Measurements from ENCODE around the gene ZFYVE28. TPM values are rescaled to one million over a fixed set of nuclear protein-coding genes. Genes with fewer than 3 reads are reported as not detected.

ZFYVE28 gene
- total and polyA plus RNA-seq, 2 of the 8 experiments (the other 6 are each of a cell fraction or from before 2014, with no cell fraction given) = 1.7 to 4.9 TPM

DNA sequence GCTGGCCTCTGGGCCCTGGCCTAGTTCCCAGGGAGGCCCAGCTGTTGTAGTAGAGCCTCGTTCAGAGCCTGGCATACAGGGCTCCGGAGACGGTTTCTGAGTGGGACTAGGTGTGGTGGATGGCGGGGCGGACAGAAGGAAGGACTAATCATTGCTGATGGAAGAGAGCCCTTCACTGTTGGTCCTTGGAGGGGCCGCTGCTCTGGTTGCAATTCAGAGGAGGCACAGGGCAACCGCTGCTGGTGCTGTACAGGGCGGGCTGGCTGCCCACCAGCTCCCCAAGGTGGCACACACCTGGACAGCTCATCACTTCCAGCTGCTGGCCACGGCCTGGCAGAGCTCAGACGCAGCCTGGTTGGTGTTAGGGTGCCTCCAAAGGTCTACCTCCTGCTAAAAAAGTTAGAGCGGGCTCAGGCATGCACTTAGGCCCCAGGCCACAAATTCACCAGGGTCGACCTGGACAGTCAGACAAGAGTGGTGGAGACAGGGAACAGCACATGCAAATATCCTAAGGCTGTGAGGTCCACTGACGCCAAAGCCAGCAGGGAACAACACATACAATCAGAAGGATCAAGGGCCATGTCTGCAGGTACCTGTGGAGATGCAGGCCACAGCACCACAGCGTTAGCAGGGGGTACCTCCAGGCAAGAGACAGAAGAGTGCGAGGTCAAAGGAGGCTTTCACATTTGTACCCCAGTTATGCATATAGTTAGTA, 43.0 kb upstream of the ZFYVE28 start:
- Histone ChIP-seq H3K9ac (replicated peaks in 1 of 4; ENCODE audit: extremely low read depth in 1 of 4, low read depth in 3 of 4, low read length in 3 of 4) (no peak overlapping the region), H3K4me1 (replicated peaks in 1 of 4; ENCODE audit: control insufficient read depth in 3 of 4, insufficient read depth in 4 of 4, low read length in 3 of 4) (peaks cover 0 to 10% (median 7%) of the 10 kb centered on the region in 4 experiments; a peak in 6 of 7 replicates), H3K18ac (ENCODE audit: extremely low read depth, low read length) (no peak overlapping the region), H2BK20ac (ENCODE audit: low read length) (no peak overlapping the region), H3K27ac (ENCODE audit: low read depth, low read length) (no peak overlapping the region), H3K23me2 (ENCODE audit: low read depth, low read length) (peaks cover 3% of the 10 kb centered on the region; the same call in 1 of the 2 replicates), H3K56ac (replicated peaks; ENCODE audit: insufficient read length, low read depth, low read length) (no peak overlapping the region), H4K91ac (replicated peaks; ENCODE audit: insufficient read length, low read length) (no peak overlapping the region), H4K8ac (ENCODE audit: extremely low read depth, insufficient read depth, low read length) (no peak overlapping the region; the same call in 1 of the 2 replicates), H3K4ac (replicated peaks; ENCODE audit: insufficient read length, low read depth, low read length) (no peak overlapping the region), H2AFZ (ENCODE audit: low read length) (no peak overlapping the region), H3K4me2 (ENCODE audit: insufficient read depth in 1 of 2, low read depth in 2 of 2, low read length in 2 of 2) (peak overlapping the region in 1 of 2 experiments; percentile 61; a peak in 1 of 4 replicates), H3K4me3 (ENCODE audit: extremely low read depth in 1 of 4, insufficient read depth in 2 of 4, low read depth in 3 of 4, low read length in 4 of 4) (peak overlapping the region in 1 of 4 experiments; percentile 64; a peak in 1 of 8 replicates), H2BK120ac (replicated peaks; ENCODE audit: low read depth, low read length) (no peak overlapping the region), H3K23ac (ENCODE audit: insufficient read length) (no peak overlapping the region), H4K20me1 (replicated peaks in 1 of 2; ENCODE audit: control insufficient read depth in 1 of 2, insufficient read depth in 2 of 2, low read length in 2 of 2) (peaks cover 0 to 4% of the 10 kb centered on the region in 2 experiments), H2AK5ac (ENCODE audit: low read depth, low read length) (peak overlapping the region; percentile 7; the same call in 1 of the 2 replicates), H2BK12ac (ENCODE audit: low read depth, low read length) (peak overlapping the region; percentile 71; the same call in 1 of the 2 replicates), H3K27me3 (replicated peaks in 1 of 4; ENCODE audit: control insufficient read depth in 3 of 4, extremely low read depth in 1 of 4, insufficient read depth in 3 of 4, low read length in 3 of 4) (peaks cover 0 to 20% (median 13%) of the 10 kb centered on the region in 4 experiments; a peak in 5 of 7 replicates), H3K14ac (ENCODE audit: insufficient read length) (no peak overlapping the region), H2BK15ac (ENCODE audit: low read length) (no peak overlapping the region), H3K9me3 (ENCODE audit: insufficient read depth in 2 of 2, low read depth in 1 of 2, low read length in 1 of 2) (no peaks in the 10 kb centered on the region), H3K79me1 (ENCODE audit: low read depth, low read length) (no peaks in the 10 kb centered on the region; the same call in 1 of the 2 replicates), H4K5ac (ENCODE audit: insufficient read length, low read depth, low read length) (no peak overlapping the region), H2BK5ac (ENCODE audit: low read depth, low read length) (no peak overlapping the region), H3K79me2 (ENCODE audit: control insufficient read depth in 1 of 2, insufficient read depth in 2 of 2, low read length in 2 of 2) (no peaks in the 10 kb centered on the region), H3K36me3 (ENCODE audit: control insufficient read depth in 2 of 4, insufficient read depth in 4 of 4, low read length in 3 of 4) (no peaks in the 10 kb centered on the region)
- POLR2A ChIA-PET (ENCODE audit: partially characterized antibody) = no interaction called here
- CTCF ChIA-PET (ENCODE audit: partially characterized antibody) = interaction anchor here (1.5 to 5.7 kb wide), 2 partner anchors 18 to 244 kb away, joined by 4 to 39 read pairs; no protein-coding TSS in a partner anchor
- WGBS, 2 experiments (ENCODE audit: extremely low coverage in 1 of 2, insufficient coverage in 1 of 2, insufficient read length in 1 of 2, insufficient replicate concordance in 2 of 2, low coverage in 1 of 2, low lambda C conversion rate in 2 of 2, missing lambda C conversion rate in 1 of 2) = 83% methylated on average over 15 of the region's 15 CpGs; no CpG with 5 or more reads in 1 of the 2 experiments
- no peak for TF ChIP-seq KDM4A (IDR thresholded peaks at IDR 0.05; ENCODE audit: low read depth, low read length, severe bottlenecking)
- no peak for TF ChIP-seq JUN (IDR thresholded peaks at IDR 0.05; ENCODE audit: low read depth, low read length)
- TF ChIP-seq CHD2 (IDR thresholded peaks at IDR 0.05; ENCODE audit: low read length) = no peak
- TF ChIP-seq RAD21 (IDR thresholded peaks at IDR 0.05 in 1 of 2, conservative IDR thresholded peaks at IDR 0.05 in 1 of 2; ENCODE audit: low read depth in 2 of 2, low read length in 2 of 2) = no peak
- no peak for TF ChIP-seq SAP30 (IDR thresholded peaks at IDR 0.05; ENCODE audit: insufficient read depth, insufficient replicate concordance, low read length)
- no peak for TF ChIP-seq GTF2F1 (IDR thresholded peaks at IDR 0.05; ENCODE audit: borderline replicate concordance, low read depth, low read length)
- no peak for TF ChIP-seq NANOG (IDR thresholded peaks at IDR 0.05; ENCODE audit: insufficient read depth, low read depth, low read length, poor library complexity, severe bottlenecking)
- TF ChIP-seq BCL11A (IDR thresholded peaks at IDR 0.05; ENCODE audit: low read depth in 2 of 2, low read length in 2 of 2) = no peak
- FAIRE-seq (no peak), DNase-seq (ENCODE audit: low read depth in 1 of 2, low spot score in 2 of 2) (no peak)

Measured in H1 (cell line).